ENCODE results near the gene FGF2. TPM values are rescaled to one million over a fixed set of nuclear protein-coding genes. Genes with fewer than 3 reads are reported as not detected.

FGF2 gene
- total RNA-seq, 1 donor from 2014 or later = 19.2 TPM

DNA sequence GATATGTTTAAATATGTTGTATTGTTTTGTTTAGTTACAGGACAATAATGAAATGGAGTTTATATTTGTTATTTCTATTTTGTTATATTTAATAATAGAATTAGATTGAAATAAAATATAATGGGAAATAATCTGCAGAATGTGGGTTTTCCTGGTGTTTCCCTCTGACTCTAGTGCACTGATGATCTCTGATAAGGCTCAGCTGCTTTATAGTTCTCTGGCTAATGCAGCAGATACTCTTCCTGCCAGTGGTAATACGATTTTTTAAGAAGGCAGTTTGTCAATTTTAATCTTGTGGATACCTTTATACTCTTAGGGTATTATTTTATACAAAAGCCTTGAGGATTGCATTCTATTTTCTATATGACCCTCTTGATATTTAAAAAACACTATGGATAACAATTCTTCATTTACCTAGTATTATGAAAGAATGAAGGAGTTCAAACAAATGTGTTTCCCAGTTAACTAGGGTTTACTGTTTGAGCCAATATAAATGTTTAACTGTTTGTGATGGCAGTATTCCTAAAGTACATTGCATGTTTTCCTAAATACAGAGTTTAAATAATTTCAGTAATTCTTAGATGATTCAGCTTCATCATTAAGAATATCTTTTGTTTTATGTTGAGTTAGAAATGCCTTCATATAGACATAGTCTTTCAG, 68.8 kb downstream of the FGF2 start:
- no peak for DNase-seq

DNA sequence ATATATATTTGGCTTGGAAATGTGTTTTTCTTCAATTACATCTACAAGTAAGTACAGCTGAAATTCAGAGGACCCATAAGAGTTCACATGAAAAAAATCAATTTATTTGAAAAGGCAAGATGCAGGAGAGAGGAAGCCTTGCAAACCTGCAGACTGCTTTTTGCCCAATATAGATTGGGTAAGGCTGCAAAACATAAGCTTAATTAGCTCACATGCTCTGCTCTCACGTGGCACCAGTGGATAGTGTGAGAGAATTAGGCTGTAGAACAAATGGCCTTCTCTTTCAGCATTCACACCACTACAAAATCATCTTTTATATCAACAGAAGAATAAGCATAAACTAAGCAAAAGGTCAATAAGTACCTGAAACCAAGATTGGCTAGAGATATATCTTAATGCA, 69.6 kb downstream of the FGF2 start:
- no peak for DNase-seq

DNA sequence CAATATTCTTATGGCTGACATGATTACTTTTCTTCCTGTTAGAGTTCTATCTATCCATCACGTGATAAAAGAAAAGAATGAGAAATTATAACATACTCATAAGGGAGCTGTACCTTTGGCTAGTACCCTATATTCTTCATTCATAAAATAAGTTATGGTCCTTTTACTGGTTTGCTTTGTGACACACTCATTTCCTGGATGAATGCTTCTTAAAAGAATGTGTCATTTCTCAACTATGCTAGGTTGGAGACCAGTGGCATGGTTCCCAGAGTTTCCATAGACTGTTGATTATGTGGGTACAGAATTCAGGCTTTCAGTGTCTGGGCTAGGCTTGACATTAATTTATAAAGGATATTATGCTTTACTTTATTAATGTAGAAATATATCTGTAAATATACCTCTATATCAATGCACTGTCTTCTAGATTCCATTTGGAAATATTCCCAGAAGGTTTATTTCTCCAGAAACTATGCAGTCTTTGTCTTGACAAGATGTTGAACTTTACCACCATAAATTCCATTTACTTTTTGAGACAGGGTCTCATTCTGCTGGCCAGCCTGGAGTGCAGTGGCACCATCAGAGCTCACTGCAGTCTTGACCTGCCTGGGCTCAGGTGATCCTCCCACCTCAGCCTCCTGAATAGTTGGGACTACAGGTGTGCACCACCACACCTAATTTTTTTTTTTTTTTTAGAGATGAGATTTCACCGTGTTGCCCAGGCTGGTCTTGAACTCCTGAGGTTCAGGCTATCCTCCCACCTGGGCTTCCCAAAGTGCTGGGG, 71.9 kb downstream of the FGF2 start:
- DNase-seq = peak; percentile 15

DNA sequence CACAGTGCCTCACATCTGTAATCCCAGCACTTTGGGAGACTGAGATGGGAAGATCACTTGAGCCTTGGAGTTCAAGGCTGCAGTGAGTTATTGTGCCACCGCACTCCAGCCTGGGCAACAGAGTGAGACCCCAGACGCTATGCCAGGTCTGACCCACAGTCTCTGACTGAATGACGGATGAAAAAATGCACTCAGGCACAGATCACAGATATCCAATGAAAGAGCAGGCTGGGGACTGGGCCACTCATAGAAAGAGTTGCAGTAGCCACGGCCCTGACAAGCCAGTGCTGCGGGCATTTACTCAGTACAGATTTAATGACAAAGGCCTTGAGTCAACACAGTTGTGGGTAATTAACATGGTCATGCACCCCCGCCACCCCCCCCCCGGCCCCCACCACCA, 73.1 kb downstream of the FGF2 start:
- DNase-seq = no peak

DNA sequence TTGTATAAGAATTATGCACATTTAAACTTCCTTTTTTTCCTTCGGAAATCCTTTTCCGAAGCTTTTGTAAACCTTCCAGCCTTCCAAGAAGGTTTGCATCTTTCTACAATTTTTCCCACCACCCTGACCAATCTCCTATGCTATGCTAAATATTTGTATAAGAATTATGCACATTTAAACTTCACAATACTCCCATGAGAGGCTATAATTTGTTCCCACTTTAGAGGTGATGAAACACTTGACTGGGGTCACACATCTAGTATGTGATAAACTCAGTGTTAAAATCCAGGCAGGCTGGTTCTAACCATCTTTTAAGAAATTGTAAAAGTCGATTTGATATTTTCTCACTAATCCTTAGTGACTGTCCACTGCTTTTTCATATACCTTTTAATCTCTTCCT, 73.7 kb downstream of the FGF2 start:
- DNase-seq = no peak

DNA sequence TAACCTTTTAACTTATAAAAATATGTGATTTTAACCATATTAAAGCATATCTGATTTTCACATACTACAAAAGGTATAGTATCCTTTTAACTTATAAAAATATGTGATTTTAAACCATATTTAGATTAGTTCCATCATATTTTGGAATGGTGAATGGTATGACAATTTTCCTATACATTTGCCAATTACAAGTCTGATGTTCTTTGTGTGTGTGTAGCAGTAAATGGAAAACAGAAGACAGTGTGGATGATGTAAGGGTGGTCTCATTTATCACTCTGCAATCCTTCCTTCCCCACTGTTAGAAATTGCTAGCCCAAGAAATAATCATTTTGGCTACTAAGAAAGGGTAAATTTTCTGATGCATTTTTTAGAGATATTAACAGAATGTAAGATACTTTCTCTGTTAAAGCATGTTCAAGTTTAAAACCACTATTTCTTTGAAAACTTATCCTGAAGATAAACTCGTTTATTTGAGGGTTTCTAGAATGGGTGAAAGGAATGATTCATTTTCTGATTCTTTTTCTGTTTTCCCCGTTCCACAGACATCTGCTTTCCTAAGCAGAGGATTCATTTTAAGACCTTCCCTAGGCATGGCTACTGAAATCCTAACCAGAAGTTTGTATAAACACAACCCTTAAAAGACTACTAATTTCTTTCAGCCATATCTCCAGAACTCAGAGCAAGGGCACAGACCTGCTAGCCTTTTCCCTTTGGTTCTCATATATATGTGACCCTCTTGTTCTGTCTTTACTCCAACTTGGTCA, 74.8 kb downstream of the FGF2 start:
- no peak for DNase-seq

DNA sequence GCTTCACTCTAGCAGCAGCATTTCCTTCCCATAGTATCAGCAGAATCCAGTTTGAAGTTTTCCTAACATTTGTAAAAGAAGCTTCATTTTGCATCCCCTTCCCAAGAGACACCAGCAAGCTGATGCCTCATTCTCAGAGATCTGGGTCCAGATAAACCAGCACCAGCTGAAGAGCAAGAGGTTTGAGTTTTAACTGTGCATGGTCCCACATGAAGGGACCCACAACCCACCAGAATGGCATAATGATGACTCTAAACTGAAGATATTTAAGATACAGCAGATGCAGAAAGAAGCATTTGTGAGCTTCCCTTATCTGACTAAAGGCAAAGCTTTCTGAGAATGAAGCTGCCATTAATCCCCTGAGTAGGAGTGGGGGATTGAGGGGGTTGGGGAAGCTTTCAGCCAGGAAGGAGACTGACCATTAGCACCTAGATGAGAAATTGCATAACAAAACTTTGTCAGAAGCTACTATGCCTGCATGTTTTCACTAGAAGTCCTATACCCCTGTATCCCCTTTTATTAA, 77.2 kb downstream of the FGF2 start:
- DNase-seq = no peak

DNA sequence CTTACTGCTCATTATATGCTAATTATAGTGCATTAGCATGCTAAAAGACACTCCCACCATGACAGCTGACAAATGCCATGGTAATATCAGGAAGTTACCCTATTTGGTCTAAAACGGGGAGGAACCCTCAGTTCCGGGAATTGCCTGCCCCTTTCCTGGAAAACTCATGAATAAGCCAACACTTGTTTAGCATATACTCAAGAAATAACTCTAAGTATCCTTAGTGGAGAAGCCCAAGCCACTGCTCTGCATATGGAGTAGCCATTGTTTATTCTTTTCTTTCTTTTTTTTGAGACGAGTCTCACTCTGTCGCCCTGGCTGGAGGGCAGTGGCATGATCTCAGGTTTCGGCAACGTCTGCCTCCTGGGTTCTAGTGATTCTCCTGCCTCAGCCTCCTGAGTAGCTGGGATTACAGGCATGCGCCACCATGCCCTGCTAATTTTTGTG, 80.3 kb downstream of the FGF2 start:
- no peak for DNase-seq

DNA sequence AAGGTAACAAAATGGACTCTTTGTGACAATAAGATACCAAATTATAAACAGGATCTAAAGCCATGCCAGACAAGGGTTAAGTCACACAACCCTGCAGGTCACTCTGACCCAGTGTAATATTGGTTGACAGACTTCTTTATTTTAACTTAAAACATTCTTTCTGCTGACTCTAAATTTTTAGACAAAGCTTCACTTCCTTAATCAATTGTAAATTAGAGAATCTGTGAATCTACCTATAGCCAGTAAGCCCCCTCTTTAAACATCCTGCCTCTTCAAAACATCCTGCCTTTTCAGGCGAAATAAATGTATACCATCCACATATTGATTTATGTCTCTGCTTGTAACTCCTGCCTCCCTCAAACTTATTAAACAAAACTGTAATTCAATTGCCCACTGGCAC, 81.6 kb downstream of the FGF2 start:
- DNase-seq = no peak

DNA sequence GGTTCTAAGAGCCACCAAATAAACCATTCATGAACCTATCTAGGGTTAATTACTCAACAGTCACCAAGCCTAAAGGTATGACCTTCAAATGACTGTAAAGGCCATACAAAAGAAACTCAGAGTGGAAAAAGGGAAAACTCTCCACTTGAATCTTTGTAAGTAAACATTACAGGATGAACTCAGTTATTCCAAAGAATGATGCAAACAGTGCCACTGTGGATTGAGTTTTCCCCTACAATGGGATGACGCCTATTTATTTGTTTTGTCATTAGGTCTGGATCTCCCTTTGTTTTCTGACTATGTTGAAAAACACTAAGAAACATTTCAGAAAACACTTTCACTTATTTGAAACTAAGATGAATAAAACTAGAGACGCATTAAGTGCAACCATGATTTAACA, 83.1 kb downstream of the FGF2 start:
- DNase-seq = no peak

DNA sequence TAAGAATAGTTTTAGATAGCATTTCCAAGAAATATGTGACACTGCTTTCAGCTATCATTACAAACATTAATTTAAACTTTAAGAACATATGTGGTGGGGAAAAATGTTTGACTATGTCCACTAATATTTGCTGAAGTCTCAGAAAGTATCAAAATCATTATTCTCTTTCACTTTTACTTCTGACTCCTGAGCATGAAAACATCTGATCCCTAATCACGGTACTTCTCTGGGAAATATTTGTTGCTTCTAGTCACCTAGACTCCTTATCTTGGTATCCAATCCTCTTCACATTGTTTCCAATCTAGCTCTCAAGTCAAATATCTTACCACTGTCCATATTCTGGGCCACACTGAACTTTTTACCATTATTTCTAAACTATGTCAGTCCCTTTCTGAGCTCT, 85.0 kb downstream of the FGF2 start:
- DNase-seq = no peak

DNA sequence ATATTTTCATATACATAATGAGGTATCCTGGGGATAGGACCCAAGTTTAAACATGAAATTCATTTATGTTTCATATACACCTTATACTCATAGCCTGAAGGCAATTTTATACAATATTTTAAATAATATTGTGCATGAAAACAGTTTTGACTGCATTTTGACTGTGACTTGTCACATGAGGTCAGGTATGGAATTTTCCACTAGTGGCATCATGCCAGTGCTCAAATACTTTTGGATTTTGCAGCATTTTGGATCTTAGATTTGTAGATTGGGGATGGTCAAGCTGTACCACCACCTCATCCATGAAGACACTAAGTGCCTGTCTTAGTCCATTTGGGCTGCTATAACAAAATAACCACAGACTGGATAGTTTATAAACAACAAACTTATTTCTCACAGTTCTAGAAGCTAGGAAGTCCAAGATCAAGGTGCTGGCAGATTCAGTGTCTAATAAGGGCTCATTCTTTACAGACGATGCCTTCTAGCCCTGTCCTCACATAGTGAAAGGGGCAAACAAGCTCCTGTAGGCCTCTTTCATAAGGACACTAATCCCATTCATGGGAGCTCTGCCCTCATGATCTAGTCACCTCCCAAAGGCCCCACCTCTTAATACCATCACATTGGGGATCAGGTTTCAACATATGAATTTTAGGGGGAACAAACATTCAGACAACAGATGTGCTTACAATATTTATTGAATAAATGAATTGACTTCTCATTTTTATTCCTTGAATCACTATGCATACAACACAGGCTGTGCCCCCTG, 86.4 kb downstream of the FGF2 start:
- no peak for DNase-seq

DNA sequence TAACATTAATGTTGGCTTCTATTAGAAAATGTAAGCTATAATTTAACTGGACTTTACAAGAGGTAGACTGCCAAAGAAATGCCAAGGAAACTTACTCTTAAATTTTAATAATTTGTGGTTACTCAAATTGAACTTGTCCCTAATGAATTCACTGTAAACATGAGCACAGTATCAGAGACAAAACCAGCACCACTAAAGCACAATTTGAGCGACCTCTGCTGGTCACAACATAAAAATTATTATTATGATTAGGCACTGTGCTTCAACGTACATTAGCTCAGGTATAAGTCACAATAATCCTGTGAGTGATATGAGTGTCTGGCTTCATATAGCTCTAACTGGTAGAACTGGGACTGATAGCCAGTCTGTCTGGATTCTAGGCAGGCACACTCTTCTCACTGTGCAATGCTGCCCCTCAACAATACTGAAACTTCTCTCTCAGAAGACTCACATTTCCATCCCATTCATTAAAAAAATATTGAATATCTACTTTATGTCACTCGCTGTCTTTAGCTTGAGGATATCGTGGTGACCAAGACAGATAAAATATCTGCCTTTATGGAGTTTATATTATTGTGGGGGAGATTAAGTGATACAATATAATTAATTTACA, 87.8 kb downstream of the FGF2 start:
- peak; percentile 79 for DNase-seq

DNA sequence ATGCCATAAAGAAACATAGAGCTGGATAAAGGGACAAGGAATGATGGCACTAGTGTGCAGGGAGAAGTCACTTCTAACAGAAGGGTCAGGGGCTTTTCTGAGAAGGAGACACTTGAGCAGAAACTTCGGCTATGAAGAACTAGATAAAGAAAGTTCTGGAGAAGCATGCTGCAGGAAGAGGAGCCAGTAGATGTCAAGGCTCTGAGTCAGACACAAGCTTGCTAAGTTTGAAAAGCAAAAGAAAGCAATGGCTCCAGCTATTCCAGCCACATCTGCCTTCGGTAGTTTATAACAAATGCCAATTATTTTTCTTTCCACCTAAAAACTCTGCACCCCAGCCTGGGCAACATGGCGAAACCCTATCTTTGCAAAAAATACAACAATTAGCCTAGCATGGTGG, 88.3 kb downstream of the FGF2 start:
- no peak for DNase-seq

DNA sequence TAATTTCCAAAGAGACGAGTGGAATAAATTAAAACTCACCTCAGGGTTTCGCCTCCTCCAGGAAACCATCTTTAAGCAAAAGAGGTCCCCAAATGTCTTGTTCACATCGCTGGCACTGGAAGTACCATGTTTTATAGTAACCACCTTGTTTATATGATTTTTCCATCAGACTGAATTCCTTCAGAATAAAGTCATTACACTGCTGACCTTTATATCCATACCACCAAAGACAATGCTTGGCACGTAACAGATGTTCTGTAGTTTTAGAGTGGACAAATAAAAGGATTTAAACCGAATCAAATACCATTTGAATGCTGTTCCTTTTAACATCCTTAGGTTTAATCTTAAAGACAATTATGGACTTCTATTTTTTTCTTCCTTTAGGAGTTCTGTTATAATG, 91.1 kb downstream of the FGF2 start:
- DNase-seq = no peak

DNA sequence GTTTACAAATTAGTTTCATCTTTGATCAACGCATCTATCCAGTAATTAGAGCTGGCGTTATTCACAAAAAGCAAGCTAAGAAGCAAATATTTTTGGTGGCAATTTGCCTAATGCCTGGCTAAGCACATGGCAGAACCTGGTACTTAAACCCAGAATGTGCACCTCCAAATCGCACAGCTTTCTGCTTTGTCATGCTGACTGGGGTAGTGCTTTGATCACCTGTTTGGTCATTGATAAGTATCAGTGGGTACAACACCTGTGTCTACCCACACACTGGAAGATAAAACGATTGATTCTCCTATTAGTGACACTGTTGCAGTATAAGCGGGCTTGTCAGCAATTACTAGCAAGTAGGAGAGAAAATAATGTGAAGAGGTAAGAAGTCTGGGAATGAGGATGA, 93.8 kb downstream of the FGF2 start:
- DNase-seq = no peak

DNA sequence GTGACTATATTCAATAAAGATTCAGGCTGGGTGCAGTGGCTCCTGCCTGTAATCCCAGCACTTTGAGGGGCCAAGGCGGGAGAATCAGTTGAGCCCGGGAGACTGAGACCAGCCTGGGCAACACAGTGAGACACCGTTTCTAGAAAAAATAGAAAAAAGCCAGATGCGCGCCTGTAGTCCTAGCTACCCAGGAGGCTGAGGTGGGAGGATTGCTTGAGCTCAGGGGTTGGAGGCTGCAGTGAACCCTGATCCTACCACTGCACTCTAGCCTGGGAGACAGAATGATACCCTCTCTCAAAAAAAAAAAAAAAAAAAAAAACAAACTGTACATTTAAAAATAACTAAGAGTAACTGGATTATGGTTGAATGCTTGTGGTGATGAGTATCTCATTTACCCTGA, 94.7 kb downstream of the FGF2 start:
- DNase-seq = no peak

DNA sequence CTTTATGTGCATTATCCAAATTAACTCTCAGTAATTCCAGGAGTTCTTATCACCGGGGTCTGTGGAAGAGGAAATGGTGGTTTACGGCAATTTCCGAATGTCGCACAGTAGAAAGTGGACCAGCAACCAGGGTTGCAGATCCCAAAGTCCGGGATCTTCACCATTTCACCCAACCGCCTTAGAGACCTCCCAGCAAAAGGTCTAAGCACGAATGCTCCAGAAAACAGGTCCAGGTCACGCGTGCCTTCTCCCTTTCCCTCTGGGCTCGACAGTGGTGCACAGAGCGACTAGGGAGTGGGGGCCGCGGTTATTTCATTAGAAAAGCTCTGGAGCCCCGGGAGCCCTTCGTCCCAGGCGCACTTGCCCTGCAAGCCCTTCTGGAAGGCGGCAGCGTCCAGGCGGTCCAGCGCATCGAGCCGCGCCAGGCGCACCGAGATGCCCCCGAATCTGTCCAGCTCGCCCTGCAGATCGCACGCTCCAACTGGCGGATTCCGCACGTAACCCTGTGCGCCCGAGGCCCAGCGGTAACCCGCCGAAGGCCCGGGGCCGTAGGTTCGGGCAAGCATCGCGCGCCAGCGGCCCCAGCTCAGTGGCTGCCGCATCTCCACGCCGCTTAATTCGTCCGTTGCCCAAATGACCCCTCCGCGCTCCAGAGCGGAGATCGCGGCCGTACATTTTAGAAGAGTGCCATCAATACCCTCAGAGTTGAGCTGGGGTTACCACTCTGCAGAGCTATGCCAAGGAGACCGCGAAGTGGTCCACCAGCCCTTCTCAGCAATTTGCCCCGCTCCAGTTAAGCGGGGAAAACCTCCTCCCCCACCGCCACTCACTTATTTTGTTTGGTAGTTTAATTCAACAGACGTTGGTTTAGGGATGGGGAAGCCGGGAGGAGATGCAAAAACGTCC, 95.6 kb downstream of the FGF2 start, which contains the start of gene NUDT6:
NUDT6 (minus strand) TSS at position 627 of the 906 bp plus-strand sequence; CDS start at position 602, 25 bp downstream.
- peak; percentile 85 for DNase-seq

DNA sequence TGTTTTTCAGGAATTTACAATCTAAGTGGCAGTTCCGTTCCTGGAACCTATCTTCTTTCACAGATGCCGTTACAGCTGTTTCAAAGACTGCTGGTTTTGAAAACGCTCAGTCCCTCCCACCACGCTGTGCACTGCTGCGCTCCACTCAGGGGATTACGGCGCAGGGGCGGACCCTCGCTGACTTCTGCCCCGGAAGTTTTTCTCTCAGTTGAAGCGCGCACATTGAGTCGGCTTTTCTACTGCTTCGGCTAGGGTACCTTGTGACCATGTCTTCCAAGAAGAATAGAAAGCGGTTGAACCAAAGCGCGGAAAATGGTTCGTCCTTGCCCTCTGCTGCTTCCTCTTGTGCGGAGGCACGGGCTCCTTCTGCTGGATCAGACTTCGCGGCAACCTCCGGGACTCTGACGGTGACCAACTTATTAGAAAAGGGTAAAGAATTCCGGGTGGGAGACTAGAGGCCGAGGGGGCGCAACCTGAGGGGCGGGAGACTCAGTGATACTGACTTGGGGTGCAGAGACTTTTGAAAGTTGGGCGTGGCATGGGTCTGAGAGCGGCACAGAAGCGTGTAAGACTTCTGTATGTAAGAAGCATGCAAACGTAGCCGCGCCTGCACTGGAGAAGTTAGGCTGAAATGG, 96.4 kb downstream of the FGF2 start:
- DNase-seq = peak; percentile 96

DNA sequence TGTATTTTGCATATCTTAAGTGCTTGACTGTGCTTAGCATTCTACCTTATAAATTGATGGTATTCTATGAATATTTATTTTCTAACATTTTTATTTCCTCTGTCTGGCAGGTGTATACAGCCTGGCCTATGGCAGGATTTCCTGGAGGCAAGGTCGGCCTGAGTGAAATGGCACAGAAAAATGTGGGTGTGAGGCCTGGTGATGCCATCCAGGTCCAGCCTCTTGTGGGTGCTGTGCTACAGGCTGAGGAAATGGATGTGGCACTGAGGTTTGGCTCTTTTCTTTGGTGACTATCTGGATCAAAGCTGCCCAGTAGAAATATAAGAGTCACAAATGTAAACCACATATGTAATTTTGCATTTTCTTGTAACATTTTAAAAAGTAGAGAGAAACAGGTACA, 102.3 kb downstream of the FGF2 start:
- DNase-seq = no peak

Measured in tongue (tissue), 2 donors.